Neural progenitor cell (in vitro differentiated cells): ENCODE data around the gene TMX4. TPM values are rescaled to one million over a fixed set of nuclear protein-coding genes. Genes with fewer than 3 reads are reported as not detected.

ENCODE experiments used
- DNase-seq: peaks from one replicate; pipeline ENCODE4 v3.0.0-alpha.2; 2016; ENCODE audit warnings: low spot score
- H2AFZ ChIP-seq: fragments of 200-600 bp; sonication (generic); replicated peaks from 2 replicates; pipeline ENCODE4 v1.6.1; 2016; ENCODE audit warnings: antibody characterized with exemption
- H3F3A ChIP-seq: fragments of 200-600 bp; sonication (generic); 2 replicates; pipeline ENCODE4 v1.6.1; 2016; ENCODE audit warnings: antibody characterized with exemption, low read depth
- H3K27ac ChIP-seq: fragments of 200-600 bp; sonication (generic); 2 replicates; pipeline ENCODE4 v1.5.1; 2016; ENCODE audit warnings: mild to moderate bottlenecking
- H3K27me3 ChIP-seq: fragments of 200-600 bp; sonication (generic); 2 replicates; pipeline ENCODE4 v1.6.1; 2016; ENCODE audit warnings: mild to moderate bottlenecking, moderate library complexity
- H3K36me3 ChIP-seq: fragments of 200-600 bp; sonication (generic); 2 replicates; pipeline ENCODE4 v1.5.1; 2016
- H3K4me1 ChIP-seq: fragments of 200-600 bp; sonication (generic); 2 replicates; pipeline ENCODE4 v1.6.1; 2016; ENCODE audit warnings: mixed run types
- H3K4me2 ChIP-seq: fragments of 200-600 bp; sonication (generic); 2 replicates; pipeline ENCODE4 v1.6.1; 2016
- H3K4me3 ChIP-seq: fragments of 200-600 bp; sonication (generic); 2 replicates; pipeline ENCODE4 v1.5.1; 2016
- H3K79me2 ChIP-seq: fragments of 200-600 bp; sonication (generic); 2 replicates; pipeline ENCODE4 v1.6.1; 2016; ENCODE audit warnings: low read depth
- H3K9ac ChIP-seq: fragments of 200-600 bp; sonication (generic); 2 replicates; pipeline ENCODE4 v1.6.1; 2016
- H3K9me3 ChIP-seq: fragments of 200-600 bp; sonication (generic); 2 replicates; pipeline ENCODE4 v1.5.1; 2016; ENCODE audit warnings: low read depth
- H4K20me1 ChIP-seq: fragments of 200-600 bp; sonication (generic); 2 replicates; pipeline ENCODE4 v1.6.1; 2016; ENCODE audit warnings: low read depth
- H3K27ac Mint-ChIP-seq: 3 replicates; pipeline ENCODE4 v1.8.0; 2021; ENCODE audit warnings: mixed read lengths
- H3K27me3 Mint-ChIP-seq: 2 replicates; pipeline ENCODE4 v1.8.0; 2022; ENCODE audit warnings: low read depth, mild to moderate bottlenecking, inconsistent platforms, moderate library complexity, mixed read lengths; ENCODE audit not compliant: insufficient read depth
- H3K36me3 Mint-ChIP-seq: 3 replicates; pipeline ENCODE4 v1.8.0; 2021; ENCODE audit warnings: mixed read lengths
- H3K4me1 Mint-ChIP-seq: 3 replicates; pipeline ENCODE4 v1.8.0; 2021; ENCODE audit warnings: mixed read lengths
- H3K4me3 Mint-ChIP-seq: 3 replicates; pipeline ENCODE4 v1.8.0; 2021; ENCODE audit warnings: mild to moderate bottlenecking, moderate library complexity, mixed read lengths
- H3K9me3 Mint-ChIP-seq: 3 replicates; pipeline ENCODE4 v1.8.0; 2020; ENCODE audit warnings: mixed read lengths
- EZH2 ChIP-seq: fragments of 200-600 bp; sonication (generic); IDR thresholded peaks from 2 replicates; pipeline ENCODE4 v1.6.1; 2017; ENCODE audit warnings: antibody characterized with exemption, mild to moderate bottlenecking, moderate library complexity
- EZH2phosphoT487 ChIP-seq: fragments of 200-600 bp; sonication (generic); IDR thresholded peaks from 2 replicates; pipeline ENCODE4 v1.6.1; 2017; ENCODE audit warnings: antibody characterized with exemption
- total RNA-seq: library from RNA; depleted of rRNA; stranded (reverse); fragments of >200 nt; gene quantifications from 2 replicates; pipeline ENCODE4 v1.2.3, GENCODE V29; 2015; ENCODE audit warnings: low replicate concordance
- TF ChIP-seq, protein P1 (sequence below): fragments of 200-600 bp; sonication (generic); IDR thresholded peaks from 2 replicates; pipeline ENCODE4 v1.5.1; 2017; ENCODE audit warnings: antibody characterized with exemption, mild to moderate bottlenecking

TMX4 gene
- total RNA-seq, 1 donor from 2014 or later, result 10.4 TPM

DNA sequence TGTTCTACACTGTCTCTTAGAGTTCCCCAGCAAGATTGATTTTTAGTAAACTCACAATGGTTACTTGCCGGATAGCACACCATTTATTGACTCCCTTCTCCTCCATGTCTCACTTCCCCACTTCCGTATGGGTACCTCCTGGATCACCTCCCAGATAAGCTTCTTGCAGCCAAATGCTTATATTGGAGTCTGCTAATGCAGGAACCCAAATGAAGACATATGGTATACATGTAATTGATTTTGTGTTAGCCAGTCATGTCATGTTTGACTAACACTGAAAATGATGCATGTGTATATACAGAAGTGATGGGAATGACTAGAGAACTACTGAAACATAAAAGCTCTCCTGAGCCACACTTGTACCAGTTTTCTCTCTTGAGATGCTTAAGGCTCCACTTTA, 46.1 kb upstream of the TMX4 start:
- Histone ChIP-seq H4K20me1 (no peaks in the 10 kb centered on the region), H3K4me2 (no peak overlapping the region), H3K9ac (no peak overlapping the region), H3K79me2 (no peaks in the 10 kb centered on the region), H3K27ac (no peak overlapping the region), H3K4me3 (no peak overlapping the region), H3F3A (no peaks in the 10 kb centered on the region), H3K36me3 (no peaks in the 10 kb centered on the region), H3K4me1 (no peaks in the 10 kb centered on the region), H2AFZ (no peak overlapping the region), H3K27me3 (no peaks in the 10 kb centered on the region), H3K9me3 (no peaks in the 10 kb centered on the region)
- H3K4me1 Mint-ChIP-seq, result no peaks in the 10 kb centered on the region
- no peak overlapping the region for H3K27ac Mint-ChIP-seq
- no peaks in the 10 kb centered on the region for H3K36me3 Mint-ChIP-seq
- no peak overlapping the region for H3K4me3 Mint-ChIP-seq
- DNase-seq, result no peak
- H3K27me3 Mint-ChIP-seq, result no peaks in the 10 kb centered on the region
- H3K9me3 Mint-ChIP-seq, result no peaks in the 10 kb centered on the region
- TF ChIP-seq, protein P1, sequence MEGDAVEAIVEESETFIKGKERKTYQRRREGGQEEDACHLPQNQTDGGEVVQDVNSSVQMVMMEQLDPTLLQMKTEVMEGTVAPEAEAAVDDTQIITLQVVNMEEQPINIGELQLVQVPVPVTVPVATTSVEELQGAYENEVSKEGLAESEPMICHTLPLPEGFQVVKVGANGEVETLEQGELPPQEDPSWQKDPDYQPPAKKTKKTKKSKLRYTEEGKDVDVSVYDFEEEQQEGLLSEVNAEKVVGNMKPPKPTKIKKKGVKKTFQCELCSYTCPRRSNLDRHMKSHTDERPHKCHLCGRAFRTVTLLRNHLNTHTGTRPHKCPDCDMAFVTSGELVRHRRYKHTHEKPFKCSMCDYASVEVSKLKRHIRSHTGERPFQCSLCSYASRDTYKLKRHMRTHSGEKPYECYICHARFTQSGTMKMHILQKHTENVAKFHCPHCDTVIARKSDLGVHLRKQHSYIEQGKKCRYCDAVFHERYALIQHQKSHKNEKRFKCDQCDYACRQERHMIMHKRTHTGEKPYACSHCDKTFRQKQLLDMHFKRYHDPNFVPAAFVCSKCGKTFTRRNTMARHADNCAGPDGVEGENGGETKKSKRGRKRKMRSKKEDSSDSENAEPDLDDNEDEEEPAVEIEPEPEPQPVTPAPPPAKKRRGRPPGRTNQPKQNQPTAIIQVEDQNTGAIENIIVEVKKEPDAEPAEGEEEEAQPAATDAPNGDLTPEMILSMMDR, result no peak
- TF ChIP-seq EZH2, result no peak
- no peak for TF ChIP-seq EZH2phosphoT487

DNA sequence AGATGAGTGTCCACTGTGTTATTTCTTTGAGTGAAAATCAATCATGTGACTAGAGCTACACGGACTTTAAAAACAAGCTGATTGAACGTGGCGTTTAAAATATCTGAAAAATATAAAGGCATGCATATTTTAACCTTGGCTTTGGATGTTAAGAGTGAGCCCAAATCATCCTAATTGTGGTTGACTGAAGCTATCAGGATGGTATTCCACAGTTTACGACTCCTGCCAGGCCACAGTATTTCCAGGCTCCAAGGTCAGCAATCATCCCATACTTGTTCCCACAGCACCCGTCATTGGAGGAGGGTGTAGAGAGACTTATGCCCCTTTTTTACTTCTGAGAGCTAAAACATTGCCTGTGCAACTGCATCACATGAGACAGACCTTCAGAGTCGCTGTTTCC, 43.2 kb upstream of the TMX4 start:
- no peaks in the 10 kb centered on the region for H3K36me3 Mint-ChIP-seq
- H3K4me1 ChIP-seq, result no peaks in the 10 kb centered on the region
- no peaks in the 10 kb centered on the region for H3K27me3 ChIP-seq
- H3K9me3 Mint-ChIP-seq, result no peaks in the 10 kb centered on the region
- no peaks in the 10 kb centered on the region for H3K36me3 ChIP-seq
- H3F3A ChIP-seq, result no peaks in the 10 kb centered on the region
- no peak overlapping the region for H3K4me3 ChIP-seq
- H3K9me3 ChIP-seq, result no peaks in the 10 kb centered on the region
- no peak for TF ChIP-seq EZH2
- TF ChIP-seq, protein P1, result no peak
- no peak for TF ChIP-seq EZH2phosphoT487
- H3K4me2 ChIP-seq, result no peak overlapping the region
- no peak overlapping the region for H3K27ac Mint-ChIP-seq
- H3K9ac ChIP-seq, result no peak overlapping the region
- H4K20me1 ChIP-seq, result no peaks in the 10 kb centered on the region
- H3K4me1 Mint-ChIP-seq, result no peaks in the 10 kb centered on the region
- H2AFZ ChIP-seq, result no peak overlapping the region
- H3K27me3 Mint-ChIP-seq, result no peaks in the 10 kb centered on the region
- no peak overlapping the region for H3K27ac ChIP-seq
- H3K79me2 ChIP-seq, result no peaks in the 10 kb centered on the region
- no peak for DNase-seq
- H3K4me3 Mint-ChIP-seq, result no peak overlapping the region

DNA sequence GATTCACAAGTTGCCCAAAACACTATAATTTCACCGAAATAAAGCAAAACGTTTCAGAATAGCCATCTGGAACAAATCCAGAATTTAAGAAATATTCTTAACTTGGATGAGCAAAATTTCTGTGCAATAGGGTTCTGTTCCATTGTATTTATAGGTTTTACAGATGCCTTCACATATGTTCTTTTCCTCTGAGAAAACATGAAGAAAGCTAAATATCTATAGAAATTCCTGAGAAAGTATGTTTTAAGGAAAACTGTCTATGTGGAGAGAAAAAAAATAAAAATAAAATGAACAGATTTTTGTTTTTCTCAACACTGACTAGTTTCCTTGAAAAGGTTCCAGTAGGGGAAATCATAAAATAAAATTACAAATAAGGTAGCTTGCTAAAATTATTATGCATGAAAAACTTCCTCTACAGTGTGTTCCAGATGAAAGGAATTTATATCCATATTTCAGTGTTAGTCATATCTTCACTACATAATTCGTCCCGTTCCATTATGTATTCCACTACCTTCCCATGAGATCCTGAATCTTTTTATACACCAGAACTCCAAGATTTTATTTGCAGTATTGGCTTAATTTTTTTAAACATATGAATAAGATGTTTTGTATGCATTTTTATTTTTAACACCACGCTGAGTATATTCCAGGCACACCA, 42.4 kb upstream of the TMX4 start:
- Mint-ChIP-seq H3K4me3 (no peak overlapping the region), H3K27ac (no peak overlapping the region), H3K27me3 (no peaks in the 10 kb centered on the region), H3K36me3 (no peaks in the 10 kb centered on the region), H3K9me3 (no peaks in the 10 kb centered on the region), H3K4me1 (no peaks in the 10 kb centered on the region)
- Histone ChIP-seq H3K4me3 (no peak overlapping the region), H3K9ac (no peak overlapping the region), H3K27ac (no peak overlapping the region), H3F3A (no peaks in the 10 kb centered on the region), H4K20me1 (no peaks in the 10 kb centered on the region), H3K4me2 (no peak overlapping the region), H3K9me3 (no peaks in the 10 kb centered on the region), H3K27me3 (no peaks in the 10 kb centered on the region), H3K36me3 (no peaks in the 10 kb centered on the region), H2AFZ (no peak overlapping the region), H3K79me2 (no peaks in the 10 kb centered on the region), H3K4me1 (no peaks in the 10 kb centered on the region)
- no peak for DNase-seq
- TF ChIP-seq, protein P1, result no peak
- no peak for TF ChIP-seq EZH2phosphoT487
- TF ChIP-seq EZH2, result no peak
